IMR-90 (cell line): ENCODE measurements around the gene CCDC175. TPM values are rescaled to one million over a fixed set of nuclear protein-coding genes. Genes with fewer than 3 reads are reported as not detected.

Experiments
- ATAC-seq: fragments of 200-7000 bp; cut with Tn5 transposase; 2 replicates; pipeline ENCODE4 v1.9.1; 2020; ENCODE audit warnings: low read depth, mild to moderate bottlenecking, moderate library complexity
- BruUV-seq: library from RNA; stranded (reverse); fragments of 400-500 nt; replicated peaks from 2 replicates; lab custom pipeline; 2021; lab: Mats Ljungman, UMichigan
- CTCF ChIA-PET: fragments of 300-600 bp; formaldehyde crosslinking; extraction: SDS; loops from one replicate; lab custom pipeline; 2021; ENCODE audit warnings: antibody characterized with exemption; lab: Yijun Ruan, JAX
- POLR2A ChIA-PET: fragments of 300-600 bp; sonication (Branson Sonifier 250); formaldehyde crosslinking; loops from one replicate; lab custom pipeline; 2022; ENCODE audit warnings: antibody characterized with exemption; ENCODE audit not compliant: unreplicated experiment; lab: Charles Lee
- DNase-seq: peaks from one replicate; pipeline ENCODE4 v3.0.0; 2013
- H2AFZ ChIP-seq: replicated peaks from 2 replicates; pipeline ENCODE3; 2013; ENCODE audit warnings: low read length, mild to moderate bottlenecking; ENCODE audit not compliant: poor library complexity
- H2AK5ac ChIP-seq: 2 replicates; pipeline ENCODE4 v1.6.1; 2013; ENCODE audit warnings: low read depth, low read length, inconsistent platforms
- H2AK9ac ChIP-seq: replicated peaks from 2 replicates; pipeline ENCODE3; 2013; ENCODE audit warnings: mild to moderate bottlenecking, low read depth, low read length, moderate library complexity; ENCODE audit not compliant: poor library complexity
- H2BK120ac ChIP-seq: 2 replicates; pipeline ENCODE4 v1.6.1; 2013; ENCODE audit warnings: low read depth, low read length, inconsistent platforms
- H2BK15ac ChIP-seq: 3 replicates; pipeline ENCODE4 v1.6.1; 2013; ENCODE audit warnings: low read depth, low read length, inconsistent platforms
- H2BK20ac ChIP-seq: 2 replicates; pipeline ENCODE4 v1.6.1; 2013; ENCODE audit warnings: low read depth, mild to moderate bottlenecking, inconsistent platforms, low read length, moderate library complexity
- H2BK5ac ChIP-seq: 2 replicates; pipeline ENCODE4 v1.6.1; 2013; ENCODE audit warnings: mild to moderate bottlenecking, low read depth, low read length, inconsistent platforms; ENCODE audit not compliant: poor library complexity, severe bottlenecking
- H3K14ac ChIP-seq: replicated peaks from 2 replicates; pipeline ENCODE4 v1.6.1; 2013; ENCODE audit warnings: low read depth, low read length, inconsistent platforms
- H3K18ac ChIP-seq: 2 replicates; pipeline ENCODE4 v1.6.1; 2013; ENCODE audit warnings: low read depth, low read length, control low read depth
- H3K23ac ChIP-seq: 2 replicates; pipeline ENCODE4 v1.6.1; 2013; ENCODE audit warnings: low read depth, low read length, inconsistent platforms
- H3K27ac ChIP-seq: 2 replicates; pipeline ENCODE4 v1.5.1; 2013; ENCODE audit warnings: mild to moderate bottlenecking, control low read depth, low read length; ENCODE audit not compliant: insufficient read depth
- H3K27me3 ChIP-seq: 2 replicates; pipeline ENCODE4 v1.6.1; 2013; ENCODE audit warnings: low read length; ENCODE audit not compliant: control insufficient read depth, insufficient read depth
- H3K36me3 ChIP-seq: 2 replicates; pipeline ENCODE4 v1.6.1; 2013; ENCODE audit warnings: low read length, mixed read lengths; ENCODE audit not compliant: control insufficient read depth, insufficient read depth
- H3K4ac ChIP-seq: 2 replicates; pipeline ENCODE4 v1.6.1; 2013; ENCODE audit warnings: low read depth, low read length, inconsistent platforms
- H3K4me1 ChIP-seq: 2 replicates; pipeline ENCODE4 v1.6.1; 2013; ENCODE audit warnings: low read length, mixed read lengths; ENCODE audit not compliant: control insufficient read depth, insufficient read depth
- H3K4me2 ChIP-seq: 2 replicates; pipeline ENCODE4 v1.6.1; 2013; ENCODE audit warnings: low read depth, mild to moderate bottlenecking, control low read depth, low read length, moderate library complexity
- H3K4me3 ChIP-seq: 2 replicates; pipeline ENCODE4 v1.5.1; 2013; ENCODE audit warnings: low read depth, mild to moderate bottlenecking, control low read depth, low read length, moderate library complexity; ENCODE audit not compliant: insufficient read depth
- H3K56ac ChIP-seq: 2 replicates; pipeline ENCODE4 v1.6.1; 2013; ENCODE audit warnings: low read length, inconsistent platforms; ENCODE audit not compliant: insufficient read depth; ENCODE audit errors: extremely low read depth
- H3K79me1 ChIP-seq, 2 experiments: 2 replicates each; pipeline ENCODE4 v1.6.1; 2013; ENCODE audit warnings: low read length in 2 of 2, inconsistent platforms in 1 of 2, low read depth in 1 of 2
- H3K9ac ChIP-seq: 2 replicates; pipeline ENCODE4 v1.6.1; 2013; ENCODE audit warnings: low read depth, low read length, control low read depth
- H3K9me1 ChIP-seq: 2 replicates; pipeline ENCODE4 v1.6.1; 2013; ENCODE audit warnings: low read length, inconsistent platforms; ENCODE audit not compliant: insufficient read depth
- H3K9me3 ChIP-seq: 2 replicates; pipeline ENCODE4 v1.6.1; 2013; ENCODE audit warnings: low read length; ENCODE audit not compliant: control insufficient read depth, insufficient read depth
- H4K20me1 ChIP-seq: 2 replicates; pipeline ENCODE4 v1.6.1; 2013; ENCODE audit warnings: low read length, inconsistent platforms; ENCODE audit not compliant: insufficient read depth
- H4K5ac ChIP-seq: 2 replicates; pipeline ENCODE4 v1.6.1; 2013; ENCODE audit warnings: mild to moderate bottlenecking, low read depth, low read length, control low read depth
- H4K8ac ChIP-seq, 2 experiments: 2 replicates each; pipeline ENCODE4 v1.6.1; 2013; ENCODE audit warnings: low read depth in 2 of 2, low read length in 2 of 2, control low read depth in 1 of 2, inconsistent platforms in 1 of 2
- H4K91ac ChIP-seq: 2 replicates; pipeline ENCODE4 v1.6.1; 2013; ENCODE audit warnings: low read depth, low read length, inconsistent platforms; ENCODE audit not compliant: insufficient read depth
- BHLHE40 ChIP-seq: fragments of 150-350 bp; IDR thresholded peaks from 2 replicates; pipeline ENCODE4 v1.6.1; 2016; ENCODE audit warnings: mild to moderate bottlenecking, low read depth, low read length
- CHD1 ChIP-seq: IDR thresholded peaks from 2 replicates; pipeline ENCODE4 v1.6.1; 2012; ENCODE audit warnings: low read depth, low read length, improper control_type of control experiment
- FOS ChIP-seq: fragments of 150-350 bp; IDR thresholded peaks from 2 replicates; pipeline ENCODE4 v1.6.1; 2016; ENCODE audit warnings: low read depth, low read length
- MAFK ChIP-seq: IDR thresholded peaks from 2 replicates; pipeline ENCODE4 v1.6.1; 2012; ENCODE audit warnings: low read depth, low read length, improper control_type of control experiment
- MAZ ChIP-seq: IDR thresholded peaks from 2 replicates; pipeline ENCODE4 v1.6.1; 2012; ENCODE audit warnings: low read depth, mild to moderate bottlenecking, low read length, improper control_type of control experiment, moderate library complexity, borderline replicate concordance
- MXI1 ChIP-seq: IDR thresholded peaks from 2 replicates; pipeline ENCODE4 v1.6.1; 2012; ENCODE audit warnings: low read depth, mild to moderate bottlenecking, low read length, moderate library complexity, borderline replicate concordance
- NFE2L2 ChIP-seq: fragments of 150-350 bp; IDR thresholded peaks from 2 replicates; pipeline ENCODE4 v1.6.1; 2016; ENCODE audit warnings: low read depth, mild to moderate bottlenecking, low read length
- RAD21 ChIP-seq: IDR thresholded peaks from 2 replicates; pipeline ENCODE4 v1.6.1; 2012; ENCODE audit warnings: low read length, improper control_type of control experiment
- RCOR1 ChIP-seq: IDR thresholded peaks from 2 replicates; pipeline ENCODE4 v1.6.1; 2012; ENCODE audit warnings: mild to moderate bottlenecking, low read length, improper control_type of control experiment; ENCODE audit not compliant: insufficient replicate concordance
- RFX5 ChIP-seq: IDR thresholded peaks from 2 replicates; pipeline ENCODE4 v1.8.0; 2012; ENCODE audit warnings: low read depth, mild to moderate bottlenecking, low read length, moderate library complexity
- SMC3 ChIP-seq: fragments of 150-350 bp; IDR thresholded peaks from 2 replicates; pipeline ENCODE4 v1.6.1; 2016; ENCODE audit warnings: low read depth, mild to moderate bottlenecking, antibody characterized with exemption, low read length, moderate library complexity
- WGBS, 2 experiments: methylation state at CpG; one replicate each; pipeline versions ENCODE4 v1.1.5 to v1.1.7; 2013; ENCODE audit warnings: missing lambda C conversion rate in 2 of 2; ENCODE audit not compliant: insufficient read length in 1 of 2; ENCODE audit errors: extremely low coverage in 2 of 2; 5-methylcytosine and 5-hydroxymethylcytosine counted together
- dilution Hi-C: fragments of 300-500 bp; cut with HindIII; formaldehyde crosslinking; loops from one replicate; pipeline ENCODE4 v1.14.3; 2018; ENCODE audit warnings: low sequenced_read_pairs; ENCODE audit not compliant: unreplicated experiment
- in situ Hi-C: fragments of 300-500 bp; cut with MboI; formaldehyde crosslinking; loops from 3 replicates; pipeline ENCODE4 v1.14.3; 2019; ENCODE audit warnings: low sequenced_read_pairs, inconsistent platforms, mixed read lengths
- intact Hi-C: fragments of 100-400 bp; cut with micrococcal nuclease; formaldehyde crosslinking; loops from 2 replicates; pipeline ENCODE4 v1.10.0; 2022
- polyA plus RNA-seq, 3 experiments: library from polyadenylated mRNA; depleted of rRNA; stranded (reverse); fragments of >200 nt; gene quantifications; 2 replicates each; pipeline ENCODE4 v1.2.3, GENCODE V29; 2012; ENCODE audit warnings: low replicate concordance in 1 of 3
- total RNA-seq: library from RNA; depleted of rRNA; stranded (reverse); fragments of >200 nt; gene quantifications from 2 replicates; pipeline ENCODE4 v1.2.3, GENCODE V29; 2012
- TF ChIP-seq, protein P1 (sequence below): fragments of 150-350 bp; IDR thresholded peaks from 2 replicates; pipeline ENCODE4 v1.6.1; 2016; ENCODE audit warnings: low read depth, mild to moderate bottlenecking, low read length, moderate library complexity, borderline replicate concordance
- TF ChIP-seq, protein P2 (sequence below): fragments of 150-350 bp; IDR thresholded peaks from 2 replicates; pipeline ENCODE4 v1.6.1; 2017; ENCODE audit warnings: mild to moderate bottlenecking, antibody characterized with exemption, low read length, low read depth

The CCDC175 gene
- total and polyA plus RNA-seq, 2 of the 4 experiments (the other 2 are of a cell fraction), result not detected

DNA sequence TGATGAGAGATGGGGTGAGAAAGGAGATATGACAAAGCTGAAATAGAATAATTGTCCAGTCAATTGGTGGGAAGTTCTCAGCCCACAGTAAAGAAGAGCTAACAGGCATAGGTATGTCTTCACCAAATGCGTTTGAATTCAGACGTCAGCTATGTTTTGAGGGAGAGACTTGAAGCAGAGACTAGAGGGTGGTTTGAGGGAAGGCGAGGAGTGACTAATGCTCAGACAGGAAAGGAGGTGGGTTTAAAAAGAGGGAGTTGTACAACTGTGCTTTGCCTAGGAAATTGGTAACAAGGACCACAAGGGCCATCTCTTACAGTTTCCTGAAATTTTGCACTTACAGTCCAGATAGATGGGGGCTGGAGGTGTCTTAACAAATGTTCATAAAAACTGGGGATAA lies 85.9 kb downstream of the CCDC175 start:
- Histone ChIP-seq H3K4ac (no peak overlapping the region), H3K9ac (no peak overlapping the region), H2BK15ac (no peak overlapping the region), H3K18ac (no peak overlapping the region), H2BK20ac (no peak overlapping the region), H2AK9ac (no peak overlapping the region), H3K23ac (no peak overlapping the region), H3K56ac (no peak overlapping the region), H3K4me2 (no peak overlapping the region), H3K9me3 (no peaks in the 10 kb centered on the region), H3K36me3 (peaks cover 27% of the 10 kb centered on the region), H2BK5ac (no peak overlapping the region), H4K8ac (no peak overlapping the region), H2AK5ac (no peak overlapping the region), H2AFZ (no peak overlapping the region), H4K91ac (no peak overlapping the region), H3K4me3 (no peak overlapping the region), H3K27me3 (no peaks in the 10 kb centered on the region), H3K14ac (no peak overlapping the region), H4K20me1 (peaks cover 3% of the 10 kb centered on the region; the same call in 1 of the 2 replicates), H4K5ac (no peak overlapping the region), H3K79me1 (peaks cover 32 to 41% of the 10 kb centered on the region in 2 experiments), H2BK120ac (no peak overlapping the region), H3K4me1 (no peaks in the 10 kb centered on the region), H3K9me1 (peaks cover 5% of the 10 kb centered on the region), H3K27ac (no peak overlapping the region)
- in situ Hi-C loops, result loop anchor here (25.0 kb wide), 1 partner anchor 597 kb away; the partner anchor contains the start of gene PCNX4
- no TSS peak for BruUV-seq
- ATAC-seq (no peak), DNase-seq (no peak)
- intact Hi-C loops, result loop anchor here (10.0 kb wide), 1 partner anchor 1276 kb away; no protein-coding TSS in a partner anchor
- CTCF ChIA-PET, result no interaction called here
- dilution Hi-C loops, result no loop called here
- POLR2A ChIA-PET, result no interaction called here
- TF ChIP-seq, protein P1, sequence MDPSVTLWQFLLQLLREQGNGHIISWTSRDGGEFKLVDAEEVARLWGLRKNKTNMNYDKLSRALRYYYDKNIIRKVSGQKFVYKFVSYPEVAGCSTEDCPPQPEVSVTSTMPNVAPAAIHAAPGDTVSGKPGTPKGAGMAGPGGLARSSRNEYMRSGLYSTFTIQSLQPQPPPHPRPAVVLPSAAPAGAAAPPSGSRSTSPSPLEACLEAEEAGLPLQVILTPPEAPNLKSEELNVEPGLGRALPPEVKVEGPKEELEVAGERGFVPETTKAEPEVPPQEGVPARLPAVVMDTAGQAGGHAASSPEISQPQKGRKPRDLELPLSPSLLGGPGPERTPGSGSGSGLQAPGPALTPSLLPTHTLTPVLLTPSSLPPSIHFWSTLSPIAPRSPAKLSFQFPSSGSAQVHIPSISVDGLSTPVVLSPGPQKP, result no peak
- TF ChIP-seq FOS (no peak), BHLHE40 (no peak), SMC3 (no peak), MXI1 (no peak), NFE2L2 (no peak), MAZ (no peak), RAD21 (no peak), RCOR1 (no peak), CHD1 (no peak), RFX5 (no peak), MAFK (no peak)
- TF ChIP-seq, protein P2, sequence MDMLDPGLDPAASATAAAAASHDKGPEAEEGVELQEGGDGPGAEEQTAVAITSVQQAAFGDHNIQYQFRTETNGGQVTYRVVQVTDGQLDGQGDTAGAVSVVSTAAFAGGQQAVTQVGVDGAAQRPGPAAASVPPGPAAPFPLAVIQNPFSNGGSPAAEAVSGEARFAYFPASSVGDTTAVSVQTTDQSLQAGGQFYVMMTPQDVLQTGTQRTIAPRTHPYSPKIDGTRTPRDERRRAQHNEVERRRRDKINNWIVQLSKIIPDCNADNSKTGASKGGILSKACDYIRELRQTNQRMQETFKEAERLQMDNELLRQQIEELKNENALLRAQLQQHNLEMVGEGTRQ, result no peak
- no CpG with 5 or more reads among the region's 3 CpGs for WGBS, 2 experiments
